K562 (cell line): ENCODE results near the gene GALK2. TPM values are rescaled to one million over a fixed set of nuclear protein-coding genes. Genes with fewer than 3 reads are reported as not detected.
A peak's percentile ranks its signal among the peaks of the same experiment; 100 is the strongest.

Experiments used
- CTCFL ChIP-seq: IDR thresholded peaks from 2 replicates; pipeline ENCODE4 v1.6.1; 2011; ENCODE audit warnings: borderline replicate concordance, low read depth, mild to moderate bottlenecking, moderate library complexity, low read length; ENCODE audit not compliant: insufficient read depth, poor library complexity, severe bottlenecking
- ILK ChIP-seq: fragments of 450-650 bp; IDR thresholded peaks from 2 replicates; pipeline ENCODE4 v1.6.1; 2016; ENCODE audit warnings: missing genetic modification characterization, low read depth, mild to moderate bottlenecking, missing compliant biosample characterization, moderate library complexity, borderline replicate concordance
- JUND ChIP-seq, 2 experiments: IDR thresholded peaks; 2 replicates in 1 of 2; 3 replicates in 1 of 2; pipeline ENCODE4 v1.6.1; 2011; ENCODE audit warnings: borderline replicate concordance in 2 of 2, low read depth in 2 of 2, low read length in 2 of 2, improper control_type of control experiment in 1 of 2, missing biosample characterization in 1 of 2, missing genetic modification characterization in 1 of 2, missing genetic modification reagents in 1 of 2
- KDM5B ChIP-seq: fragments of 200-600 bp; sonication (generic); IDR thresholded peaks from 2 replicates; pipeline ENCODE4 v1.6.1; 2012; ENCODE audit warnings: low read depth, mild to moderate bottlenecking, moderate library complexity, low read length, control low read depth, inconsistent platforms; ENCODE audit not compliant: insufficient replicate concordance
- MYNN ChIP-seq, 2 experiments: sonication (generic); formaldehyde crosslinking in 1 of 2; IDR thresholded peaks; 2 replicates each; pipeline versions ENCODE4 v1.5.0 to v1.6.1; 2016 to 2020; ENCODE audit warnings: antibody characterized with exemption in 1 of 2, missing genetic modification reagents in 1 of 2
- PREB ChIP-seq: sonication (generic); formaldehyde crosslinking; IDR thresholded peaks from 2 replicates; pipeline ENCODE4 v1.8.1; 2023; ENCODE audit warnings: mild to moderate bottlenecking, missing genetic modification reagents
- RBM22 ChIP-seq: fragments of 200-400 bp; formaldehyde crosslinking; IDR thresholded peaks from 2 replicates; pipeline ENCODE4 v1.6.1; 2018; ENCODE audit warnings: low read length, low read depth; ENCODE audit not compliant: poor library complexity, severe bottlenecking
- RHOXF2B ChIP-seq: fragments of 250-450 bp; sonication (Bioruptor Pico); conservative IDR thresholded peaks from 2 replicates; pipeline ENCODE4 v1.5.1; 2021
- RREB1 ChIP-seq: fragments of 250-450 bp; sonication (Bioruptor Pico); IDR thresholded peaks from 2 replicates; pipeline ENCODE4 v1.4.0; 2020
- SNRNP70 ChIP-seq: fragments of 200-400 bp; formaldehyde crosslinking; optimal IDR thresholded peaks from 2 replicates; pipeline ENCODE3; 2017; ENCODE audit warnings: low read depth, low read length
- ZNF584 ChIP-seq: fragments of 200-800 bp; sonication (Bioruptor generic); IDR thresholded peaks from 2 replicates; pipeline ENCODE4 v1.6.1; 2016; ENCODE audit warnings: low read depth, mild to moderate bottlenecking, missing genetic modification characterization, missing compliant biosample characterization
- ZNF668 ChIP-seq: fragments of 250-450 bp; sonication (Bioruptor Pico); IDR thresholded peaks from 2 replicates; pipeline ENCODE4 v1.8.0; 2022; ENCODE audit warnings: mild to moderate bottlenecking, inconsistent platforms
- ZNF707 ChIP-seq: fragments of 250-450 bp; sonication (Bioruptor Pico); conservative IDR thresholded peaks from 2 replicates; pipeline ENCODE4 v1.8.0; 2022; ENCODE audit warnings: inconsistent platforms, mild to moderate bottlenecking, moderate library complexity
- ZNF740 ChIP-seq, 3 experiments: fragments of 200-800 bp in 1 of 3; sonication (Bioruptor generic) in 1 of 3; sonication (generic) in 1 of 3; formaldehyde crosslinking in 1 of 3; IDR thresholded peaks; 2 replicates each; pipeline versions ENCODE4 v1.6.1 to v1.8.0; 2016 to 2022; ENCODE audit warnings: mild to moderate bottlenecking in 2 of 3, missing compliant biosample characterization in 2 of 3, missing genetic modification characterization in 2 of 3, missing genetic modification reagents in 1 of 3
- polyA plus RNA-seq, 8 experiments: library from polyadenylated mRNA; depleted of rRNA in 4 of 8; stranded (reverse) in 5 of 8; unstranded in 3 of 8; fragments of >200 nt; fragmentation: Nextera tagmentation in 2 of 8; fragmentation: Illumina TruSeq in 1 of 8; extraction: Ambion mirVana in 2 of 8; extraction: Trizol in 1 of 8; gene quantifications; 2 replicates each; pipeline versions ENCODE4 v1.2.1 to v1.2.3, GENCODE V29; 2011 to 2014; ENCODE audit warnings: inconsistent platforms in 1 of 8, missing spikeins in 1 of 8
- total RNA-seq, 7 experiments: library from RNA; depleted of rRNA in 6 of 7; stranded (reverse); fragments of >200 nt in 6 of 7; fragmentation: Illumina TruSeq in 2 of 7; extraction: Trizol in 2 of 7; gene quantifications; 2 replicates each; pipeline versions ENCODE4 v1.2.1 to v1.2.3, GENCODE V29; 2011 to 2021; ENCODE audit warnings: low replicate concordance in 1 of 7

Gene GALK2
- total and polyA plus RNA-seq, 9 of the 15 experiments (the other 6 are each of a cell fraction or from before 2014, with no cell fraction given): 32.8 to 82.0 (median 54.4) TPM

- peak; percentile 86 for TF ChIP-seq KDM5B
- TF ChIP-seq CTCFL: no peak
- TF ChIP-seq SNRNP70: no peak
- no peak for TF ChIP-seq RBM22
- no peak for TF ChIP-seq RHOXF2B
- no peak for TF ChIP-seq ILK (tag)
- TF ChIP-seq ZNF584 (CRISPR knock-in tag): 0 out of 2 replicates have a peak, but pooled peaks have one; percentile 42
- TF ChIP-seq ZNF740 (CRISPR knock-in tag; IDR thresholded peaks at IDR 0.05): no peak
- TF ChIP-seq ZNF740 (tag; IDR thresholded peaks at IDR 0.05): no peak
- no peak for TF ChIP-seq PREB (CRISPR knock-in tag)
- TF ChIP-seq ZNF707: no peak
- peak; percentile 73; the same call in 1 of the 2 replicates for TF ChIP-seq JUND (IDR thresholded peaks at IDR 0.05; ENCODE audit: borderline replicate concordance, low read depth, low read length)
- peak; percentile 57; the same call in 1 of the 3 replicates for TF ChIP-seq JUND (tag; IDR thresholded peaks at IDR 0.05; ENCODE audit: borderline replicate concordance, low read depth, low read length)
- no peak for TF ChIP-seq ZNF668
- TF ChIP-seq RREB1 (CRISPR knock-in tag): no peak
- 0 out of 2 replicates have a peak, but pooled peaks have one; percentile 32 for TF ChIP-seq MYNN (IDR thresholded peaks at IDR 0.05)
- TF ChIP-seq MYNN (CRISPR knock-in tag; IDR thresholded peaks at IDR 0.05): no peak
Observed at GRCh38 chr15:49169880-49170597, at the start of gene GALK2 (continued).
